ENCODE measurements around the gene IKBKE. TPM values are rescaled to one million over a fixed set of nuclear protein-coding genes. Genes with fewer than 3 reads are reported as not detected.

IKBKE gene
- total RNA-seq, 4 donors from 2014 or later: 5.7 to 27.0 (median 17.4) TPM

GRCh38 chr1:206538086-206538770, 68.0 kb downstream of the IKBKE start:
- peaks cover 37% of the 10 kb centered on the region for H3K4me1 ChIP-seq
- no peak overlapping the region for H3K4me3 ChIP-seq
- no peaks in the 10 kb centered on the region for H3K9me3 ChIP-seq
- 74% methylated on average over 6 of the region's 6 CpGs for WGBS
- H3K27me3 ChIP-seq: no peaks in the 10 kb centered on the region
- TF ChIP-seq POLR2AphosphoS5 (IDR thresholded peaks at IDR 0.05): no peak
- TF ChIP-seq, protein P1, sequence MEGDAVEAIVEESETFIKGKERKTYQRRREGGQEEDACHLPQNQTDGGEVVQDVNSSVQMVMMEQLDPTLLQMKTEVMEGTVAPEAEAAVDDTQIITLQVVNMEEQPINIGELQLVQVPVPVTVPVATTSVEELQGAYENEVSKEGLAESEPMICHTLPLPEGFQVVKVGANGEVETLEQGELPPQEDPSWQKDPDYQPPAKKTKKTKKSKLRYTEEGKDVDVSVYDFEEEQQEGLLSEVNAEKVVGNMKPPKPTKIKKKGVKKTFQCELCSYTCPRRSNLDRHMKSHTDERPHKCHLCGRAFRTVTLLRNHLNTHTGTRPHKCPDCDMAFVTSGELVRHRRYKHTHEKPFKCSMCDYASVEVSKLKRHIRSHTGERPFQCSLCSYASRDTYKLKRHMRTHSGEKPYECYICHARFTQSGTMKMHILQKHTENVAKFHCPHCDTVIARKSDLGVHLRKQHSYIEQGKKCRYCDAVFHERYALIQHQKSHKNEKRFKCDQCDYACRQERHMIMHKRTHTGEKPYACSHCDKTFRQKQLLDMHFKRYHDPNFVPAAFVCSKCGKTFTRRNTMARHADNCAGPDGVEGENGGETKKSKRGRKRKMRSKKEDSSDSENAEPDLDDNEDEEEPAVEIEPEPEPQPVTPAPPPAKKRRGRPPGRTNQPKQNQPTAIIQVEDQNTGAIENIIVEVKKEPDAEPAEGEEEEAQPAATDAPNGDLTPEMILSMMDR (IDR thresholded peaks at IDR 0.05): no peak
- no peak for TF ChIP-seq POLR2A (IDR thresholded peaks at IDR 0.05)
- no peak for TF ChIP-seq EP300 (IDR thresholded peaks at IDR 0.05)
- DNase-seq (ENCODE audit: low spot score in 2 of 2): peak in 1 of 2 donors; percentile 40
- H3K27ac ChIP-seq: no peak overlapping the region
- no peaks in the 10 kb centered on the region for H3K36me3 ChIP-seq

- H3K27me3 ChIP-seq: no peaks in the 10 kb centered on the region
- no peak overlapping the region for H3K27ac ChIP-seq
- no peak overlapping the region for H3K4me3 ChIP-seq
- no peaks in the 10 kb centered on the region for H3K9me3 ChIP-seq
- H3K36me3 ChIP-seq: no peaks in the 10 kb centered on the region
- 81% methylated on average over 10 of the region's 10 CpGs for WGBS
- peak in 1 of 2 donors; percentile 4 for DNase-seq (ENCODE audit: low spot score in 2 of 2)
- TF ChIP-seq EP300 (IDR thresholded peaks at IDR 0.05): no peak
- no peak for TF ChIP-seq POLR2A (IDR thresholded peaks at IDR 0.05)
- TF ChIP-seq, protein P1 (IDR thresholded peaks at IDR 0.05): no peak
- no peak for TF ChIP-seq POLR2AphosphoS5 (IDR thresholded peaks at IDR 0.05)
- H3K4me1 ChIP-seq: peaks cover 37% of the 10 kb centered on the region
These were observed 68.8 kb downstream of the IKBKE start for GRCh38 chr1:206538901-206539640.

DNA sequence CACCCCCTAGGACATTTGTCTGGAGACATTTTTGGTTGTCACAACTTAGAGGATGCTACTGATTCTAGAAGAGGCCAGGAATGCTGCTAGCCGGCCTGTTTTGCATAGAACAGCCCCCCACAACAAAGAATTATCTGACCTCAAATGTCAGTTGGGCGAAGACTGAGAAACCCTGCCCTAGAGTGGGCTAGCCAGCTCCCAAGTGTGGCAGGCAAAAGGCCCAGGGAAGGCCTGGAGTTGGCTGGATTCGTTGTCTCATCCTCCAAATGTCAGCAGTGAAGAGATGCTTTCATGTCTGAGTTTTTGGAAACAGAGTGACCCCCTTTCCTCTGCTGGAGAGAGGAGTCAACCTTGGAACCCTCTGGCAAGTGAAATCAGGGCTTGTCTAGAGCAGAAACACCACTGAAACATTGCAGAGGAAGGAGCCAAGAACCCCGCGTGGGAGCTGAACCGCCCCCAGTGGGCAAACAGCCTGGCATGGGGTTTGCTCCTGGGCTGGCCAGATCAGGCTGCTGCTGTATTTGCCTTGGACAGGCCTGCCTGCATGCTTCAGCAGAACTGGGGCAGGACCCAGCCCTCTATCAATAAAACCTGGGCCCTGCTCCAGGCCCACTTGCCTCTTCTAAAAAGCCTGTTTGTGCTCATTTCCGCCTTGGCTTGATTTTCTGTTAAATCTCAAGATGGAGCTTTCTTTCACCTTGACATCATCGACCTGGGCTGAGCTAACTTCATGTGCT, 69.9 kb downstream of the IKBKE start:
- Histone ChIP-seq H3K27ac (peak overlapping the region; percentile 62), H3K9me3 (no peaks in the 10 kb centered on the region), H3K27me3 (no peaks in the 10 kb centered on the region), H3K36me3 (no peaks in the 10 kb centered on the region), H3K4me1 (peaks cover 31% of the 10 kb centered on the region), H3K4me3 (no peak overlapping the region)
- 17% methylated on average over 7 of the region's 8 CpGs for WGBS
- DNase-seq (ENCODE audit: low spot score in 2 of 2): no peak
- TF ChIP-seq POLR2AphosphoS5 (IDR thresholded peaks at IDR 0.05) (no peak), EP300 (IDR thresholded peaks at IDR 0.05) (no peak)

DNA sequence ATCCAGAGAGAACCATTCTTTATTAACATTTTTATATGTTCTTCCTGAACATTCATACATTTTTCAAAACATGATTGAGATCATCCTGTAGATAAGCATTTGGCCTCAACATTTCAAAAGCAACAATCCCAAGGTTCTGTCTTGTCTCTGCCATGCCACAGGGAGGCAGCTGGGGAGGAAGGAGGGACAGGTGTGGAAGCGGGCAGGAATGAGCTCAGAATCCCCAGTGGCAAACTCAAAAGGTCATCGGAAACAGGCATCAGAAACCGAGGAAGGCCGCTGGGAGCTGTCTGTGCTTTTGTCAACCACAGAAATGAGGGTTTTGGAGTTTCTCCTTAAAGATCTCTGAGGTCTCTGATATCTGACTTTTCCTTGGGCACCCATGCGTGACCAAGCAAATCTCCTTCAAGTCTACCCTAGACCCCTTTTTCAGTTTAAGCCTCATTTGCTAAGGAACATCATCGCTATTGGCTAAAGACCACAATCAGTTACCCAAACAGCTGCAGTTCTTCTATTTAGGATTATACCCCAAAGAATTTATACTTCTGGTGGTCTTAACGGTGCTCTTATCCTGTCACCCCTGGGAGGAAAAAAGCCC, 71.1 kb downstream of the IKBKE start:
- no peaks in the 10 kb centered on the region for H3K9me3 ChIP-seq
- DNase-seq (ENCODE audit: low spot score in 2 of 2): peak in 1 of 2 donors; percentile 10
- H3K4me3 ChIP-seq: no peak overlapping the region
- no peaks in the 10 kb centered on the region for H3K36me3 ChIP-seq
- WGBS: 90% methylated on average over 7 of the region's 7 CpGs
- peaks cover 20% of the 10 kb centered on the region for H3K4me1 ChIP-seq
- TF ChIP-seq POLR2AphosphoS5 (IDR thresholded peaks at IDR 0.05) (no peak), EP300 (IDR thresholded peaks at IDR 0.05) (no peak), POLR2A (IDR thresholded peaks at IDR 0.05) (no peak)
- H3K27me3 ChIP-seq: no peaks in the 10 kb centered on the region
- H3K27ac ChIP-seq: peak overlapping the region; percentile 62

- Histone ChIP-seq H3K9me3 (no peaks in the 10 kb centered on the region), H3K36me3 (no peaks in the 10 kb centered on the region), H3K27ac (no peak overlapping the region), H3K4me1 (peaks cover 16% of the 10 kb centered on the region), H3K4me3 (no peak overlapping the region), H3K27me3 (no peaks in the 10 kb centered on the region)
- TF ChIP-seq POLR2A (IDR thresholded peaks at IDR 0.05) (no peak), POLR2AphosphoS5 (IDR thresholded peaks at IDR 0.05) (no peak), EP300 (IDR thresholded peaks at IDR 0.05) (no peak)
- TF ChIP-seq, protein P1 (IDR thresholded peaks at IDR 0.05): peak; percentile 67 to 79
- DNase-seq (ENCODE audit: low spot score in 2 of 2): peak in 1 of 2 donors; percentile 81
- WGBS: 23% methylated on average over 9 of the region's 9 CpGs
These were observed 74.4 kb downstream of the IKBKE start for GRCh38 chr1:206544562-206545257.

All from suprapubic skin (tissue), 4 donors.